B cell (primary cell): ENCODE results near the gene TIMELESS.
"Not testable (repeated sequence)": the region's sequence is repeated elsewhere in the genome, so short reads cannot be mapped to it uniquely, and the experiment has no call there.

Experiments
- EZH2 ChIP-seq: IDR thresholded peaks from 2 replicates; pipeline ENCODE4 v1.6.1; 2012; ENCODE audit warnings: borderline replicate concordance, low read depth, mild to moderate bottlenecking, moderate library complexity, low read length; ENCODE audit not compliant: insufficient read depth, poor library complexity, severe bottlenecking
- TF ChIP-seq, protein P1 (sequence below): fragments of 200-600 bp; IDR thresholded peaks from one replicate; pipeline ENCODE4 v1.8.0; 2022; ENCODE audit warnings: antibody characterized with exemption, mild to moderate bottlenecking

- TF ChIP-seq, protein P1, sequence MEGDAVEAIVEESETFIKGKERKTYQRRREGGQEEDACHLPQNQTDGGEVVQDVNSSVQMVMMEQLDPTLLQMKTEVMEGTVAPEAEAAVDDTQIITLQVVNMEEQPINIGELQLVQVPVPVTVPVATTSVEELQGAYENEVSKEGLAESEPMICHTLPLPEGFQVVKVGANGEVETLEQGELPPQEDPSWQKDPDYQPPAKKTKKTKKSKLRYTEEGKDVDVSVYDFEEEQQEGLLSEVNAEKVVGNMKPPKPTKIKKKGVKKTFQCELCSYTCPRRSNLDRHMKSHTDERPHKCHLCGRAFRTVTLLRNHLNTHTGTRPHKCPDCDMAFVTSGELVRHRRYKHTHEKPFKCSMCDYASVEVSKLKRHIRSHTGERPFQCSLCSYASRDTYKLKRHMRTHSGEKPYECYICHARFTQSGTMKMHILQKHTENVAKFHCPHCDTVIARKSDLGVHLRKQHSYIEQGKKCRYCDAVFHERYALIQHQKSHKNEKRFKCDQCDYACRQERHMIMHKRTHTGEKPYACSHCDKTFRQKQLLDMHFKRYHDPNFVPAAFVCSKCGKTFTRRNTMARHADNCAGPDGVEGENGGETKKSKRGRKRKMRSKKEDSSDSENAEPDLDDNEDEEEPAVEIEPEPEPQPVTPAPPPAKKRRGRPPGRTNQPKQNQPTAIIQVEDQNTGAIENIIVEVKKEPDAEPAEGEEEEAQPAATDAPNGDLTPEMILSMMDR: not testable (repeated sequence)
- TF ChIP-seq EZH2: not testable (repeated sequence)
These were observed 45.3 kb upstream of the TIMELESS start for GRCh38 chr12:56494481-56494880.
